ENCODE results near the gene FOXL2NB.

Gene FOXL2NB

DNA sequence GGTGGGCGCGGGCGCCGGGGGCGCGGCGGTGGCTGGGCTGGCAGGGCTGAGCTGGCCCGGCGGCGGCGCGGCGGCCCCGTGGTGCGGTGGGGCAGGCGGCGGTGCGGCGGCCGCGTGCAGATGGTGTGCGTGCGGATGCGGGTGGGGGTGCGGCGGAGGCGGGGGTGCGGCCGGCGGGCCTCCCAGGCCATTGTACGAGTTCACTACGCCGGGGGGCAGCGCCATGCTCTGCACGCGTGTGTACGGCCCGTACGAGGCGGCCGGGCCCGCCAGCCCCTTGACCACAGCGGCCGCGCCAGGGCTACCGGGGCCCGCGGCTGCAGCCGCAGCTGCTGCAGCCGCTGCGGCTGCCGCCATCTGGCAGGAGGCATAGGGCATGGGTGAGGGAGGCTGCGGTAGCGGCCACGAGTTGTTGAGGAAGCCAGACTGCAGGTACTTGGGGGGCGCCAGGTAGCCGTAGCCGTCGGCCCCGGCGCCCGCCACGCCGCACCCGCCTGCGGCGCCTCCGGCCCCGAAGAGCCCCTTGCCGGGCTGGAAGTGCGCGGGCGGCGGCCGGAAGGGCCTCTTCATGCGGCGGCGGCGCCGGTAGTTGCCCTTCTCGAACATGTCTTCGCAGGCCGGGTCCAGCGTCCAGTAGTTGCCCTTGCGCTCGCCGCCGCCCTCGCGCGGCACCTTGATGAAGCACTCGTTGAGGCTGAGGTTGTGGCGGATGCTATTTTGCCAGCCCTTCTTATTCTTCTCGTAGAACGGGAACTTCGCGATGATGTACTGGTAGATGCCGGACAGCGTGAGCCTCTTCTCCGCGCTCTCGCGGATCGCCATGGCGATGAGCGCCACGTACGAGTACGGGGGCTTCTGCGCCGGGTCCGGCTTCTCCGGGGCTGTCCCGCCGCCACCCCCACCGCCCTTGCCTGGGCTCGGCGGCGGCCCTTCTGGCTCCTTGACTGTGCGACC, 1.0 kb upstream of the FOXL2NB start:
- no peak for DNase-seq (ENCODE audit: low read depth)

DNA sequence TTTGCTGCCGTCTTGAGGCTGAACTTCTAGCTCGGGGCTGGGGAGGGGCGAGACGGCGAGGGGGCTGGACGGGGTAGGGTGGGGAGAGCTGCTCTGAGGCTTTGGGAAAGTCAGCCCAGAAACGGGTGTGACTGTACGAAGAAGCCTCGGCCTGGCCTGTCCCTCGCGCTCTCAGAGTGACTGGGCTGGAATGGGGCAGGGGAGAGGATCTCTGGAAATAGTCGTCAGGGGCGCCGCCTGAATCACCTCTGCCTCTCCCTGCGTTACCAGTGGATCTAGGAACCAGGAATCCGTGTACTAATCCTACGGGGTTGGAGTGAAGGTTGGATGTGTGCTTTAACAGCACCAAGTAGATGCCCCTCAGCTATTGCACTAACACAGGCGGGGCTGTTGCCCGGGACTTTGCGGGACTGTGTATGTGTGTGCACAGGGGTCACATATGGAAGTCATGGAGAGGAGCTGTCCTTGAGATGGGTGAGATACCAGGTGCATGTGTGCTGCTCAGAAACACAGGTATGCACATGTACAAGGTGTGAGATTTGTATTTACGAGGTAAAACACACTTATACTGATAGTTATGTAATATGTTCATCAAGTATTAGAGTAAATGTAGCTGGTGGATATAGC, 591 bp downstream of the FOXL2NB start:
- no peak for DNase-seq (ENCODE audit: low read depth)

DNA sequence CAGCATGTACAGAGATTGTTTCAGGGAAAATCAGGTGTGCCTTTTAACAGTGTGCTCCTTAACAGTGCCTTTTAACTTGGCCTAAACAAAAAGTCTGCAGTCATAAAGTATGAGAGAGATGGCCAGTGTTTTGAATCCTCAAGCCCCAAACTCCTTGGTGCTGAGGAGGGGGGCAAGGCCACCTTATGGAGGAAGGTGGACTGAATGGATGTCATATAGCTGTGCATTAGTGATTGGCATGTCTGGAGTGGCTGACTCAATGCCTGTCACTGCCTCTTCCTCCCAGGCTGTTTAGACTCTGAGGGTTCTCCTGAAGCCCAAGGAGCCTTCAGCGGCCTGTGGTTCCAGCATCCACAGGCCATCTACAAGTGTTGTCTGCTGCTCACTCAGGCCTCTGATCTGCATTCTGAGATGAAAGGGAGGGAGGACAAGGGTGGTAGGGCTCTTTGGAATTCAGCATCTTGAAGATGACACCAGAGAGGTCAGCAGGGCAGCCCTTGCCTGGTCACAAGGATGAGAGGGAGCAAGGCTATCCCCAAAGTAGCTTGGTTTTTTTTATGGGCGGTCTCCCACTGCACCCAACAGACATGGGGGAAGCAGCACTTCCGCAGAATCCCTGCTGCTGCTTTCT, 1.5 kb downstream of the FOXL2NB start:
- DNase-seq (ENCODE audit: low read depth): no peak

DNA sequence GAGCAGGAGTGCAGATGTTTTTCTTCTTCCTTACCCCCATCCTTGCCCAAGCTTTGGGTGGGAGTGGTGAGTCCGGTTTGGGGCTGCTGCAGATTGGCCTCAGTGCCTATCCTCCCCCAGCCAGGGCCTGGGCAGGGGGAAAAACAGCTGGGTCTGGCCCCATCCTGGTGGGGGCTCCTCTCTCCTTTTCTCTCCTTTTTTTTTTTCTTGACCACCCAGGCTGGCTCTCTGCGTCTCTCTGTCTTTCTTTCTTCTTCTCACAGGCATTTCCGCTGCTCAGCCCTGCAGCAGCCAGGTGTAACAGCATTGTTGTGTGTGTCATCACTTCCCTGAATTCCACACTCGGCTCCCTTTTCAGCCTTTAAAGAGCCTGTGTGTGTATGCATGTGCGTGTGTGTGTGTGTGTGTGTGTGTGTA, 2.0 kb downstream of the FOXL2NB start:
- DNase-seq (ENCODE audit: low read depth): no peak

DNA sequence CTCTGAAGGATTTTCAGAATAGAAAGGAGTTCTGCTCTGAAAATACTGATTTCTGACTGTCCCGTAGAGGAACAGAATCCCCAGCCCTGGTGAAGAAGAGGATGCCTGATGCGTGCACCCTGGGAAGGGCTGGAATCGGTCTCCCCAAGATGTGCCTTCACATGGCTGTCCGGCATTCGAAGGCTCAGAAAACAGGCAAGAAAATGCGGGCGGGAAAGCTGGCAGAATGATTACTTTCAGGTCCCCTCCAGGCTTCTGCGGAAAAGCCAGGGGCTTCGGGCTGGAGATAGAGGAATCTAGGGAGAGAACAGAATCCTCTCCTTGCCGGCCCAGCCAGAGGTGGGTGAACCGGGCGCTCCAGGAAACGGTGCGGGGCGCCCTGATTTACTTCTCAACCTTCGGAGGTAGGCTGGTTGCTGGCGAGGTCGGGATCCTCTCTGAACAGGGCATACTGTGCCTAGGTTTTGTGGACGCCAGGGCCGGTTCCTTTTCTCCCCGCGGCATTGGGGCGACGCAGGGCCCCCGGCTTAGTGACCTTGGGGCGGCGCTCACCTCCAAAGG, 2.5 kb downstream of the FOXL2NB start:
- DNase-seq (ENCODE audit: low read depth): no peak

DNA sequence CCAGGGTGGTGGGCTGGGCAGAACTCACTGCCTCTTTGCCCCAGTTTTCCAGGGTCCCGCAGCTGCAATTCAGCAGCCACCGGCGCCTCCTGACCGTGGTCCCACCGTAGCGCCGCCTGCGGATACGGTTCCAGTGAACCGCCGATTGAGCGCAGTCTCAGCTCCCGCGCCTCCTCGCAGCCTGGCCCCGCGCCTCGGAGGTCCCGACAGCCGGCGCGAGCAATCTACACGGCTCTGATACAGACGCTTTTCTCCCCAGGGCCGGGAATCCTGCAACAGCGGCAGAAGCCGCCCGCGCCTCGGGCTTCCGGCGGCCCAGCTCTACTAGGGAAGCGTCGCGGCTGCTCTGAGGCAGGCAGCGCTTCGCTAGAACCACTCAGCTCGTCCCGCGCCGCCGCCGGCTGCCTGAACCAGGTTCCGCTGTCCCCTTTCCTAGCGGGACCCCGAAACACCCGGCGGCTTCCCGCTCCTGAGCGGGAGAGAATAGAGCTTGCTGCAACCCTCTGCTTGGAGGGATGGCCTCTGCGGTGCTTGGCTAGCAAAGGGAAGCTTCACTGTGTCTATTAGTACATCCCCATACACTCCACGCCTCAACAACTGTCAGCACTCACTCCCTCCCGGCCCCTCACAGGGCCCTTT, 3.1 kb downstream of the FOXL2NB start:
- DNase-seq (ENCODE audit: low read depth): no peak

DNA sequence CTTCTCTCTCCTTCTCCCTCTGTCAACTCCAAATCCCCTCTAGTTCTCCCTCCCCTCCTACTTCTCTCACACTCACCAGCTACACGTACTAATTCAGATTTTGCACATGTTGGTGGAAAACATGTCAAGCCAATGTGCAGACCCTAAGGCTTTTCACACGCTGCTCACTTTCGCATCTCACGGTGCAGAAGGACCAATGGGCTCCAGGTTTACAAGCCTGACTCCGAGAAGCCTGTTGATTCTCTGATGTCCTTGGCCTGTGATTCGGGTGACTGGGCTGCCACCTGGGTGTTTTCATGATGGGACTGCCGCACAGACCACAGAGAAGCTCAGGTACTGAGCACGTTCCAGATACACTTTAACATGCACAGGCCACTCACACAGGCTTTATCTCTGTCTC, 3.7 kb downstream of the FOXL2NB start:
- no peak for DNase-seq (ENCODE audit: low read depth)

DNA sequence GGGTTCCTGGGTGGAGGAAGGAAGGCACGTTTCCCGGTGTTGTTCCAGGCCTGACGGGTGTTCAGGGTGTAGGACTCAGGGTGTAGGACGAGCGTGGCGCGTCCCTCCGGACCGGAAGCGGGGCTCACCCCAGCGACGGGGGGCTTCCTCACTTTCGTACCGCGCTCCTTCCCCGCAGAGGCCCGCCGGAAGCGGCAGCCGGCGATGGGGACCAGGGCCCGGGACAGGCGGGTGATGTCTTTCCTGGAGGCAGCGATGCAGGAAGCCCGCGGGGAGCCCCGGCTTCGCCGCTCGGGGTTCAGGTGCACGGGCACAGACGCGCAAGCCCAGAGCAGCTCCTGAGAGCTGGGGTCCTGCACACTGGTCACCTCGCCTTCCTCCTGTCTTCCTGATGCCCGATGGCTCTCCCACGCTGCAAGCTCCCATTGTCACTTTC, 13.4 kb downstream of the FOXL2NB start:
- no peak for DNase-seq (ENCODE audit: low read depth)

DNA sequence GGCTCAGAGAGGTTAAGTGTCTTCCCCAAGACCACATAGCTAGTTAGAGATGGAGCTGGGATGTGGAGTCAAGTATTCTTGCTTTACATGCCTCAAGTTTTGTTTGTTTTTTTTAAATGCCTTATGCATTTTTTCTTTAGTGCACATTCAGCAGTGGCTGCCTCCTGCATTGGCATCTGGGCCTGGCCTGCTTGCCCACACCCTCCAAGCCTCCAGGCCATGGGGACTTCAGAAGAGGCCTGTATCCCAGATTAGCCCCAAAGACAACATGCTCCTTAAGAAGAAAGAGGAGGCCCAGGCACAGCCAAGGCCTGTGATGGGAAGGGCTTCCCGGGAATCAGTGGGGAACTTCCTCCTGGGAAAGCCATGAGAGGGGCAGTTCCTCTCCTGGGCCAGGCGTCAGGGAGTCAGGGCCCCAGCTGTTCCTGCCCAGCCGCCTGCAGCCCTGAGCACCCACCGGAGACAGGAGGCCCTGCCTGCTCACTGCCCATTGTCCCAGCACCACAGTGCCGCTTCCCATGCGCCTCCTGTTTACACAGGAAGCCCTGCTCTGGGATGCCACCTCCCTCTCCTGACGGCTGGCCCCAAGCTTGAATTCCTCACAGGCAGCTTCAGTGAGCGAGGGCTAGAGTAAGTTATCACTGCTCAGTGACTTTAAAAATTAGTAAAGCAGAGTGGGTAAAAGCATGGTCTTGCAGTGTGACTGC, 16.0 kb downstream of the FOXL2NB start:
- no peak for DNase-seq (ENCODE audit: low read depth)

DNA sequence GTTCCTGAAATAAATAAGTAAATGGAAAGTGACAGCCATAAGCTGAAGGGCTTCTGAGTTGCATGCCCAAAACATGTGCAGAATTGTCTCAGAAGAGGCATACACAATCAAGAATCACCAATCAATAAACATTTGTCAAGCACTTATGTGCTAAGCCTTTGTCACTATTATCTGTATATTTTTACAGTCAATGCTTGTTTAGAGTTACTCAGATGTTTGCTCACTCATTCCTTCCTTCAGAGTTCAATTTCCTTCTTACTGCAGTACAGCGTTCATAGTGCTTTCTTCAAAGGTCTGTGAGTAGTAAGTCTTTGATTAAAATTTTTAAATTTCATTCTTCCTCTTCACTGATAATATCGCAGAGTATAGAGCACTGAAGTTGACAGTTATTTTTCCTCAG, 17.2 kb downstream of the FOXL2NB start:
- no peak for DNase-seq (ENCODE audit: low read depth)

DNA sequence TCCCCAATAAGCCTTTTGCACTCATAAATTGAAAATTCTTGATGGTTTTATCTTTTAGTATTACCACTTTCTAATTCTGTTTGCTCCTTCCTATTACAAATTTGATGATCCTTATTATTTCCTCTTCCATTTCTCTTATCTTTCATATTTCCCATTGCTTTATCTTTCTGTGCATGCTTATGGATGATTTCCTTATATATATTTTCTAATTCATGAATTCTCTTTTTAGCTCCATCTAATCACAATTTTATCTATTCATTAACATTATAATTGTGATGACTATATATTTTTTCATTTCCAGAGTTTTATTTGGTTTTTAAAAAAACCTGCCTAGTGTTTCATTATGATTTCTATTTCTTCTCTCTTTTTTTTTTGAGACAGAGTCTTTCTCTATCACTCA, 17.9 kb downstream of the FOXL2NB start:
- no peak for DNase-seq (ENCODE audit: low read depth)

DNA sequence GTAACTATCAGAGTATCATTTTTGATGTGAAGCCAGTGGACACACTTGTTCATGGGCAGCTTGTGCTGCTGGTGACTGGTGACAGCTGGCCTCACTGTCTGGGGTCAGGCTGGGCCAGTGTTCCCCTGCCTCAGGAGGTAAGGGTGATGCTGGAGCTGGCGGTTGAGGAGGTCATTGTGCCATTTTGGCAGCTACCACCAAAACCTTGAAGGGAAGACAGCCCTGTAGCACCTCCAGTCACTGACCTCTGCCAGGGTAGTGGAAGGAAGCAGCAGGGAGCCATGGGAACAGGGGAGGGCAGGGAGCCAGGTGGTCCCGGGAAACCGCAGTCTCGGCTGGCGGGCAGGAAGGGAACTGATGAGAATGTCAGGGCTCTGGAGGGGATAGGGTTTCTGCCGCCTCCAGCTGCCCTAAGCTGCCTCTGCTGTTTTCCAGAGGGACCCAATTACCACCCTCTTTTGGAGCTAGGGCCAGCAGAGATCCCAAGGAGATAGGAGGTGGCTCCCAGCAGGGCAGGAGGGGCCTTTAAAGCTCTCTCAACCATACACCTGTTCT, 24.8 kb downstream of the FOXL2NB start:
- DNase-seq (ENCODE audit: low read depth): no peak

DNA sequence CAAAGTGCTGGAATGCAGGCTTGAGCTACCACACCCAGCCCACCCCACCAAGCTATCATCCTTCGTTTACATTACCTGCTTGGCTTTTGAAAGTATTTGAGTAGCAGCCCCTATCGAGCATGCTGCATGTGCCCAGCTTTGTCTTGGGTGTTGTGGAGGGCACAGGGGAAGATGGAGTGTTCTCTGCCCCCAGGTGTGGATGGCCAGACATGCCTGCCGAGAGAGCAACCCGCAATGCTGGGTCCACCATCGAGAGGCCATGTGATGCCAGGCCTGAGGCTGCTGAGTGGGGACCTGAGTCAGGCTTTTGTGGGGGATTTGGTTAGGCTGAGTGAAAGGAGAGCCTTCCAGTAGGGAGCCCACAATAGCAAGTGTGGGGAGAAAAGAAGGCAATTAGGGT, 25.9 kb downstream of the FOXL2NB start:
- DNase-seq (ENCODE audit: low read depth): no peak

DNA sequence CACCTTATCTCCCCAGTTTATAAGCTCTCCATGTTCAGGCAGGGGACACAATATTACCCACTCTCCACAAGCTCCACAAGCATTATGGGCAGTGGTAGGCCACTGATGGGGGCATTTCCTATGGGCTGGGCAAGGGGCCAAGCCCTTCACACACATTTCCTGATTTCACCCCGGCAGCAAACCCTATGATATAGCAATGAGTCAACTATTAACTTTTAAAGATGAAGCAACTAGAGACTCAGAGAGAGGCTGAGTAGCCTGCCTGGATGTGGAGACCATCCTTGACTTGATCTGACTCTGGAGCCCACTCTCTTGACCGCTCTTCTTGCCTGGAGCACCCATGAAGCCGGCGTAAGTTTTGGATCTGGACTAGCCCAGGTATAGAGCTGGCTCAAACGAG, 27.4 kb downstream of the FOXL2NB start:
- no peak for DNase-seq (ENCODE audit: low read depth)

DNA sequence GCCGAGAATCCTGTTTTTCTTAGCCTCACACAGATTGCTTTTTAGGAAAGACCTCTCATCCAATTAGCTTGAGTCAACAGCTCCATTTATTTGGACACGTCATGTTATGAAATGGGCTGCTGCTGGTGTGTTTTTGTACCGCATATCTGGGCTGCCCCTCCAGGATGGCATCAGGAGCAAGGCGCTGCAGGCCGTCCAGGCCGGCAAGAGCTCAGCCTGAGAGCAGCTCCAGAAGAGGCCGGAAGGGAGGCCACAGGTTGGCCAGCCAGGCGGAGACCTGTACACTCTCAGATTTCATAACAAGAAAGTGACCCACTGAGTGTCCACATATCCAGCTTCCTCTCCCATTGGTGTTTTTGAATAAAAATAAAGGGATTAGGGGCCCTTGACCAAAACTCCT, 28.3 kb downstream of the FOXL2NB start:
- no peak for DNase-seq (ENCODE audit: low read depth)

DNA sequence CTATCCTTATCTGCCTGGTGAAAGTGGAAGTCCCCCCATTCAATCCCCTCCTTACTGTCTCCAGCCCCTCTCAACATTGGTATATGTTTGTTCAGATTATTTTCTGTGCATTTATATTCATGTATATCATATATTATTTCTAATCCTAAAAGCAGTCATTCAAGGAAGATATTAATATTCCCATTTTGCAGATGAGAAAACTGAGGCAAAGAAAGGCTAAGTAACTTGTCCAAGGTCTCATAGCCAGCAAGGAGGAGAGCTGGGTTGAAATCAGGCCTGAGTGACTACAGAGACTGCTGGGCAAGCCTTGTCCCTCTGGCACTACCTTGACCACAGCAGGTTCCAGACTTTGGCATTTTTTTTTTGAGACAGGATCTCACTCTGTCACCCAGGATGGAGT, 29.0 kb downstream of the FOXL2NB start:
- DNase-seq (ENCODE audit: low read depth): no peak

DNA sequence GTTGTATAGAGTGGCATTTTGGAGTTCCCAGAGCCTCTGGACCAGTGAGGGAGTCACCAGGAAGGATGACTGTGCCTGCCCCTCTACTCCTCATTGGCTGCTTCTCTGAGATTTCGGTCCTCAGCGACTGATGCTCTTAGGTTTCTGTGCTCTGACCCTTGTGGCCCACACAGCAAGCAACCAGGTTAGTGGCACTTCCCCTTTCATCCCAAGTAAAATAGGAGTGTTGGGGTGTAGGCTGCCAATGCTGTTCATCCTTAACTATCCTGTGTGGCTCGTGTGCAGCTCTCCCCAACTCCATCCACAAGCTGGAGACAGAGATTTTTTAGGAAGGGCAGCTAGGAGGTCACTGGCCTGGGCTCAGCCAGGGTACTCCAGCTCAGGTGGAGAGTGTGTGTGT, 37.8 kb downstream of the FOXL2NB start:
- no peak for DNase-seq (ENCODE audit: low read depth)

DNA sequence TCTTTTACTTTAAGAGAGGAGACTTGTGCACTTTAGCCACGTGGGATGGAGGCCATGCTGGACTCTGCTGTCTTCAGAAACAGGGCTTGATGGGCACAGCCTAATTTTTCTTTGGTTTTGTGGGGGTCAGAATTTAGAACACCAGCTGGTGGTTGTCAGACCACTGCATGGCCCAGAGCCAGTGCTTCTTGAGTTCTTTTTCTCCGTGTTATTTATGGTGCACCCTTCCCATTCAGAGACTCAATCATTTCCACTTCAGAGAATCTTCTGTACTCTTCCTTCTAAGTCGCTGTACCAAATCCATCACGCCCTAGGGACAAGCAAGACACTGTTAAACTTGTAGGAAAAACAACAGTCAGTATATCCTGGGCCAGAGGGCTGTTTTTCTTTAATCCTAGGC, 38.9 kb downstream of the FOXL2NB start:
- no peak for DNase-seq (ENCODE audit: low read depth)

DNA sequence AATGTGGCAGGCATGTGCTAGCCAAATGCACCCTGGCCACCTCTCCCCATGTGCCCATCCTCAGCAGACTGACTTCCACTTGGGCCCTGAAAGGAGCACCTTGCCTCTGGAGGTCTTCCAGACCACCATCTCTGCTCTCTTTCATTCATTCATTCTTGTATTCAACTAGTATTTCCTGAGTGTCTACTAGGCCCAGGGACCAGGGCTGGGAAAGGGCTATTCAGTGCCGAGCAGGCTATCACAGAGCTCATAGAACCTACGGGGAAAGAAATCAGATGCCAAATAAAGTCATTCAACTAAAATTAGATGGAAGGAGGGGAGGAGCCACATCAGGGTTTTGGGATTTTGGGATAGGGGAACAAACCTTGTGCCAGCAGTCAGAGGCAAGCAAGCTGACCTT, 40.2 kb downstream of the FOXL2NB start:
- no peak for DNase-seq (ENCODE audit: low read depth)

DNA sequence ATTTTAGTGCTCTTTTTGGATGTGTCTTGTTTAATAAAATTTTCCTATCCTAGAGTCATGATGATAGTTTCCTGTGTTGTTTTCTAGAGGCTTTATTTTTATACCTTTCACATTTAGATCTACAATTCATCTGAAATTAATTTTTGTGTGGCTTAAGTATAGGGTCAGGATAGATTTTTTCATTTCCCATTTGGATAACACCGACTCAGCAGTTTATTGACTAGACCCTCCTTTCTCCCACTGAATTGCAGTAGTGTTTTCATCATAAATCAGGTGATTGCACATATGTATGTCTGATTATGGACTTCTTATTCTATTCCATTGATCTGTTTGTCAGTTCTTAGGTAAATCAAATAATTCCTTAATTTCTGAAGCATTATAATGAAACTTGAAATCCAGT, 48.7 kb downstream of the FOXL2NB start:
- no peak for DNase-seq (ENCODE audit: low read depth)

Data from fibroblast of gingiva (primary cell).